DOHH2 (cell line): Measurements from ENCODE around the gene KMT2B.

Experiments
- CTCF ChIP-seq: fragments of 200-600 bp; sonication (generic); IDR thresholded peaks from one replicate; pipeline ENCODE4 v1.5.1; 2014; ENCODE audit warnings: antibody characterized with exemption, mild to moderate bottlenecking, low read depth, low read length; ENCODE audit not compliant: poor library complexity, severe bottlenecking
- EZH2phosphoT487 ChIP-seq: fragments of 200-600 bp; sonication (generic); IDR thresholded peaks from 2 replicates; pipeline ENCODE4 v1.6.1; 2017; ENCODE audit warnings: borderline replicate concordance, mild to moderate bottlenecking, antibody characterized with exemption, low read length, moderate library complexity, mixed read lengths

- TF ChIP-seq CTCF (no peak), EZH2phosphoT487 (no peak)
These were observed 67.5 kb downstream of the KMT2B start for GRCh38 chr19:35785339-35785627.
